Small intestine (tissue), 7 donors: ENCODE results near the gene BCL6. TPM values are rescaled to one million over a fixed set of nuclear protein-coding genes. Genes with fewer than 3 reads are reported as not detected.

Source experiments
- DNase-seq, 2 donors: peaks; one replicate each; pipeline versions ENCODE4 v3.0.0 to v3.0.0-alpha.2; 2013
- FAIRE-seq: peaks from 2 replicates; lab custom pipeline; 2012; peaks lifted over from hg19 to GRCh38; lab: Jason Lieb, UNC
- H3K27ac ChIP-seq, 3 donors: one replicate each; pipeline ENCODE4 v1.5.1; 2013; ENCODE audit warnings: low read length in 2 of 3, mild to moderate bottlenecking in 2 of 3, control low read depth in 1 of 3, inconsistent platforms in 1 of 3, low read depth in 1 of 3, moderate library complexity in 1 of 3
- H3K27me3 ChIP-seq, 3 donors: one replicate each; pipeline ENCODE4 v1.6.1; 2013; ENCODE audit warnings: low read length in 3 of 3, inconsistent platforms in 1 of 3; ENCODE audit not compliant: control insufficient read depth in 3 of 3, insufficient read depth in 3 of 3
- H3K36me3 ChIP-seq, 3 donors: one replicate each; pipeline ENCODE4 v1.6.1; 2013; ENCODE audit warnings: low read length in 3 of 3, inconsistent platforms in 1 of 3, low read depth in 1 of 3, mild to moderate bottlenecking in 1 of 3, moderate library complexity in 1 of 3; ENCODE audit not compliant: control insufficient read depth in 3 of 3, insufficient read depth in 2 of 3
- H3K4me1 ChIP-seq, 3 donors: one replicate each; pipeline ENCODE4 v1.6.1; 2013; ENCODE audit warnings: low read length in 2 of 3, inconsistent platforms in 1 of 3, low read depth in 1 of 3, mild to moderate bottlenecking in 1 of 3, moderate library complexity in 1 of 3; ENCODE audit not compliant: control insufficient read depth in 3 of 3, insufficient read depth in 2 of 3
- H3K4me3 ChIP-seq, 3 donors: one replicate each; pipeline ENCODE4 v1.5.1; 2013; ENCODE audit warnings: low read length in 3 of 3, control low read depth in 1 of 3, inconsistent platforms in 1 of 3, low read depth in 1 of 3, mild to moderate bottlenecking in 1 of 3, moderate library complexity in 1 of 3
- H3K9me3 ChIP-seq, 2 donors: one replicate each; pipeline ENCODE4 v1.6.1; 2013; ENCODE audit warnings: low read depth in 1 of 2, low read length in 1 of 2; ENCODE audit not compliant: control insufficient read depth in 2 of 2, insufficient read depth in 1 of 2
- WGBS, 3 donors: extraction: QIAGEN DNeasy Blood & Tissue Kit; methylation state at CpG; one replicate each; pipeline ENCODE4 v1.1.7; 2013; 5-methylcytosine and 5-hydroxymethylcytosine counted together
- polyA plus RNA-seq, 4 donors: library from polyadenylated mRNA; stranded (reverse) in 3 of 4; unstranded in 1 of 4; fragments of 200-250 nt in 3 of 4; fragments of 120-200 nt in 1 of 4; gene quantifications; one replicate each; pipeline versions ENCODE4 v1.2.1 to v1.2.3, GENCODE V29; 2013
- donor health status: healthy with polysubstance abuse.
- donor health status: control.
- donor health status: control.
- donor health status: Bipolar disorder and iron deficiency.
- donor health status: healthy.

BCL6 gene
- polyA plus RNA-seq, 4 donors = 3.2 to 15.5 (median 4.2) TPM

GRCh38 chr3:187706971-187707370 lies 38.3 kb downstream of the BCL6 start:
- Histone ChIP-seq H3K9me3 (no peaks in the 10 kb centered on the region), H3K27me3 (no peaks in the 10 kb centered on the region), H3K4me1 (no peaks in the 10 kb centered on the region), H3K36me3 (no peaks in the 10 kb centered on the region), H3K27ac (no peak overlapping the region), H3K4me3 (no peak overlapping the region)
- 87 to 89% (median 88%) methylated on average over 2 of the region's 2 CpGs for WGBS, 3 donors
- DNase-seq = no peak
- FAIRE-seq = no peak

- DNase-seq = no peak
- Histone ChIP-seq H3K27me3 (no peaks in the 10 kb centered on the region), H3K9me3 (no peaks in the 10 kb centered on the region), H3K36me3 (no peaks in the 10 kb centered on the region), H3K4me3 (no peak overlapping the region), H3K4me1 (no peaks in the 10 kb centered on the region), H3K27ac (no peak overlapping the region)
- FAIRE-seq = no peak
These were observed 40.1 kb downstream of the BCL6 start for GRCh38 chr3:187705164-187705563.

GRCh38 chr3:187702507-187703033 lies 42.7 kb downstream of the BCL6 start, which contains the start of gene RTP2:
Gene RTP2, minus strand, starts transcription at chr3:187702557. Its CDS starts 429 bp downstream, at chr3:187702128.
- 58 to 60% (median 59%) methylated on average over 4 of the region's 4 CpGs for WGBS, 3 donors

GRCh38 chr3:187700249-187700648 lies 45.0 kb downstream of the BCL6 start:
- Histone ChIP-seq H3K27me3 (no peaks in the 10 kb centered on the region), H3K36me3 (no peaks in the 10 kb centered on the region), H3K9me3 (no peaks in the 10 kb centered on the region), H3K27ac (no peak overlapping the region), H3K4me3 (no peak overlapping the region), H3K4me1 (no peaks in the 10 kb centered on the region)
- WGBS, 3 donors = 91 to 92% (median 91%) methylated on average over 2 of the region's 2 CpGs
- FAIRE-seq (no peak), DNase-seq (no peak)

More at GRCh38 chr3:187702507-187703033, 42.7 kb downstream of the BCL6 start, which contains the start of gene RTP2:
- no peak for DNase-seq
- Histone ChIP-seq H3K27me3 (no peaks in the 10 kb centered on the region), H3K36me3 (no peaks in the 10 kb centered on the region), H3K9me3 (no peaks in the 10 kb centered on the region), H3K4me1 (no peaks in the 10 kb centered on the region), H3K4me3 (no peak within 1 kb of the TSS), H3K27ac (no peak within 1 kb of the TSS)
- FAIRE-seq = no peak

- Histone ChIP-seq H3K27ac (no peak overlapping the region), H3K36me3 (no peaks in the 10 kb centered on the region), H3K4me3 (no peak overlapping the region), H3K4me1 (no peaks in the 10 kb centered on the region), H3K27me3 (no peaks in the 10 kb centered on the region), H3K9me3 (no peaks in the 10 kb centered on the region)
- WGBS, 3 donors = 88 to 93% (median 88%) methylated on average over 36 to 42 of the region's 42 CpGs
- no peak for DNase-seq
- no peak for FAIRE-seq
These were observed 46.5 kb downstream of the BCL6 start for GRCh38 chr3:187698499-187699399.

GRCh38 chr3:187696021-187696420 lies 49.2 kb downstream of the BCL6 start:
- DNase-seq (no peak), FAIRE-seq (no peak)
- H3K27me3 ChIP-seq = no peaks in the 10 kb centered on the region
- no peaks in the 10 kb centered on the region for H3K4me1 ChIP-seq
- 28 to 50% (median 36%) methylated on average over 4 of the region's 4 CpGs for WGBS, 3 donors
- no peaks in the 10 kb centered on the region for H3K36me3 ChIP-seq
- H3K4me3 ChIP-seq = no peak overlapping the region
- H3K27ac ChIP-seq = no peak overlapping the region
- H3K9me3 ChIP-seq = no peaks in the 10 kb centered on the region

GRCh38 chr3:187695449-187695848 lies 49.8 kb downstream of the BCL6 start:
- FAIRE-seq (no peak), DNase-seq (no peak)
- Histone ChIP-seq H3K4me3 (no peak overlapping the region), H3K27me3 (no peaks in the 10 kb centered on the region), H3K9me3 (no peaks in the 10 kb centered on the region), H3K36me3 (no peaks in the 10 kb centered on the region), H3K27ac (no peak overlapping the region), H3K4me1 (no peaks in the 10 kb centered on the region)
- 60 to 78% (median 73%) methylated on average over 4 of the region's 4 CpGs for WGBS, 3 donors

GRCh38 chr3:187694801-187695200 lies 50.5 kb downstream of the BCL6 start:
- 62 to 66% (median 63%) methylated on average over 3 of the region's 3 CpGs for WGBS, 3 donors
- H3K27me3 ChIP-seq = no peaks in the 10 kb centered on the region
- H3K36me3 ChIP-seq = no peaks in the 10 kb centered on the region
- no peak overlapping the region for H3K27ac ChIP-seq
- H3K4me1 ChIP-seq = no peaks in the 10 kb centered on the region
- no peak overlapping the region for H3K4me3 ChIP-seq
- no peaks in the 10 kb centered on the region for H3K9me3 ChIP-seq
- FAIRE-seq = no peak
- no peak for DNase-seq
